ENCODE data around the gene ZNF491. TPM values are rescaled to one million over a fixed set of nuclear protein-coding genes. Genes with fewer than 3 reads are reported as not detected.

Gene ZNF491
- total RNA-seq, result 10 to 100 TPM in 1 of 4 donors, 1 to 10 TPM in 2, under 1 TPM in 1; 0.59 to 10.9 (median 4.2) TPM

DNA sequence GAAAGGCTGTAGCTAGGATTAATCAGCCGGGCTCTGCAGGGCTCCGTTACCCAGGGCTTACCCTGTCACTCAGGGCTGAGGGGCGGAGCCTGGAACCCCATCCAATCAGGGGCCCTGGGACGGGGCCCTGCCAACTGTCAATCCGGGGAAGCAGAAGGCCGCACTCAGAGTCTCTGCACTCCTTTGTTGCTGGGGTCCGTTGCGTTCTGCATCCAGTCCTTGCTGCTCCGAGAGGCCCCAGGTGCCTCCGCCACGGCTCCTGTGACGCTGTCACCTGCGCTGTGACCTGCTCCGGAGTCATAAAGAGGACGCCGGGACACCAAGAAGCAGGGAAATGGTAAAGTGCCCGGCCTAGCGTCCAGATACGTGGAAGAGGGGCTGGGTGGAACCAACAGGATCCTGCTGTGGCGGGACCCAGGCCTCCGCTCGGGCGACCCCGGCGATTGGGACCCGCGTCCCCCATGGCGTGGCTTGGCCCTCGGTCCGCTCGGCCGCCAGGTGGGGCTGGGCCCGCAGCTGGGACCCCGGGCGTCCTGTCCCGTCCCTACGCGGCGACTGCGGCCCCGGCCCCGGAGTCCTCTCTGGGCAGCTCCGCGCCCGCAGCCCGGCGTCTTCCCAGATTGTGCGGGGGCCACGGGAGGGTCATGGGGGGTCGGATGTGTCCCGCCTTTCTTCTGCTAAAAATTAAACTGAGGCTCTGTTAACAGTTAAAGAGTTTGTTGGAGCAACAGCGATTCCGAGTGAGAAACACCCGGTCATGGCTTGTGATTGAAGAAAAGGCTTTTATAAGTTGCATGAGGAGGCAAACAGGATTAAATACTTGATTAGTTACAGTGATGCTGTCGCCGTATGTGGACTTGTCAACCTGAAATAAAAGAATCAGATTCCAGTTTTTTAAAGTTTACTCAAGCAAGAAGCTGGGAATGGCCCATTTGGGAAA, at the start of gene ZNF491:
Gene ZNF491 (plus strand): TSS at position 133 of the 940 bp plus-strand sequence. CDS start 7,431 bp downstream, outside the sequence.
- Histone ChIP-seq H3K9me3 (no peaks in the 10 kb centered on the region), H3K4me3 (peak within 1 kb of the TSS; percentile 41 to 69), H3K27ac (peak within 1 kb of the TSS; percentile 67 to 76), H3K36me3 (no peaks in the 10 kb centered on the region), H3K4me1 (no peaks in the 10 kb centered on the region), H3K27me3 (no peaks in the 10 kb centered on the region)
- intact Hi-C loops (cut with DNase I; ENCODE audit: low total_unique reads), result loop anchor here (5.0 kb wide), 1 partner anchor 189 kb away; no protein-coding TSS in a partner anchor
- peak; percentile 87 to 91 for DNase-seq
- TF ChIP-seq, protein P1, sequence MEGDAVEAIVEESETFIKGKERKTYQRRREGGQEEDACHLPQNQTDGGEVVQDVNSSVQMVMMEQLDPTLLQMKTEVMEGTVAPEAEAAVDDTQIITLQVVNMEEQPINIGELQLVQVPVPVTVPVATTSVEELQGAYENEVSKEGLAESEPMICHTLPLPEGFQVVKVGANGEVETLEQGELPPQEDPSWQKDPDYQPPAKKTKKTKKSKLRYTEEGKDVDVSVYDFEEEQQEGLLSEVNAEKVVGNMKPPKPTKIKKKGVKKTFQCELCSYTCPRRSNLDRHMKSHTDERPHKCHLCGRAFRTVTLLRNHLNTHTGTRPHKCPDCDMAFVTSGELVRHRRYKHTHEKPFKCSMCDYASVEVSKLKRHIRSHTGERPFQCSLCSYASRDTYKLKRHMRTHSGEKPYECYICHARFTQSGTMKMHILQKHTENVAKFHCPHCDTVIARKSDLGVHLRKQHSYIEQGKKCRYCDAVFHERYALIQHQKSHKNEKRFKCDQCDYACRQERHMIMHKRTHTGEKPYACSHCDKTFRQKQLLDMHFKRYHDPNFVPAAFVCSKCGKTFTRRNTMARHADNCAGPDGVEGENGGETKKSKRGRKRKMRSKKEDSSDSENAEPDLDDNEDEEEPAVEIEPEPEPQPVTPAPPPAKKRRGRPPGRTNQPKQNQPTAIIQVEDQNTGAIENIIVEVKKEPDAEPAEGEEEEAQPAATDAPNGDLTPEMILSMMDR (IDR thresholded peaks at IDR 0.05), result peak in 3 of 4 experiments; percentile 22 to 32 (median 23)
- TF ChIP-seq POLR2A (IDR thresholded peaks at IDR 0.05), result peak; percentile 60 to 79

DNA sequence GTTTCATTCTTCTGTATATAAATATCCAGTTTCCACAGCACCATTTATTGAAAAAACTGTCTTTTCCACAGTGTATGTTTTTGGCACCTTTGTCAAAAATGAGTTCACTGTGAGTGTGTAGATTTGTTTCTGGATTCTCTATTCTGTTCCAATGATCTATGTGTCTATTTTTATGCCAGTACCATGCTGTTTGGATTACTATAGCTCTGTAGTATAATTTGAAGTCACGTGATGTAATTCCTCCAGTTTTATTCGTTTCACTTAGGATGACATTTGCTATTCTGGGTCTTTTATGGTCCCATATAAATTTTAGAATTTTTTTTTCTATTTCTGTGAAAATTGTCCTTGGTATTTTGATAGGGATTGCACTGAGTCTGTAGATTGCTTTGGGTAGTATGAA, 48.6 kb upstream of the ZNF491 start:
- intact Hi-C loops (cut with DNase I; ENCODE audit: low total_unique reads), result no loop called here
- TF ChIP-seq POLR2A (IDR thresholded peaks at IDR 0.05), result no peak
- TF ChIP-seq, protein P1 (IDR thresholded peaks at IDR 0.05), result no peak
- Histone ChIP-seq H3K4me3 (no peak overlapping the region), H3K27me3 (no peaks in the 10 kb centered on the region), H3K36me3 (no peaks in the 10 kb centered on the region), H3K27ac (no peak overlapping the region), H3K9me3 (peaks cover 0 to 13% of the 10 kb centered on the region in 2 donors), H3K4me1 (no peaks in the 10 kb centered on the region)
- DNase-seq, result no peak

DNA sequence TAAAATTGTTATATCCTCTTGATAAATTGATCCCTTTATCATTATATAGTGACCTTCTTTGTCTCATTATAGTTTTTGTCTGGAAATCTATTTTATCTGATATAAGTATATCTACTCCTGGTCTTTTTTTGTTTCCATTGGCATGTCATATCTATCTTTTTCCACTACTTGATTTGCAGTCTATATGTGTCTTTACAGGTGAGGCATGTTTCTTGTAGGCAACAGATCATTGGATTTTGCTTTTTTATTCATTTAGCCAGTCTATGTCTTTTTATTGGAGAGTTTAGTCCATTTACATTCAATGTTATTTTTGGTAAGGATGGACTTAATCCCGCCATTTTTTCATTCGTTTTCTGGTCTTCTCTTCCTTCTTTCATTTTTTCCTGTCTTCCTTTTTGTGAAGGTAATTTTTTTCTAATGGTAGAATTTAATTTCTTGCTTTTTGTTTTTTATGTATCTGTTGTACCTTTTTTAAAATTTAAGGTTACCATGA, 46.0 kb upstream of the ZNF491 start:
- intact Hi-C loops (cut with DNase I; ENCODE audit: low total_unique reads), result no loop called here
- H3K27me3 ChIP-seq, result no peaks in the 10 kb centered on the region
- no peaks in the 10 kb centered on the region for H3K36me3 ChIP-seq
- H3K9me3 ChIP-seq, result peaks cover 0 to 10% of the 10 kb centered on the region in 2 donors
- TF ChIP-seq, protein P1 (IDR thresholded peaks at IDR 0.05), result no peak
- no peak for TF ChIP-seq POLR2A (IDR thresholded peaks at IDR 0.05)
- H3K27ac ChIP-seq, result no peak overlapping the region
- no peaks in the 10 kb centered on the region for H3K4me1 ChIP-seq
- H3K4me3 ChIP-seq, result no peak overlapping the region
- no peak for DNase-seq

DNA sequence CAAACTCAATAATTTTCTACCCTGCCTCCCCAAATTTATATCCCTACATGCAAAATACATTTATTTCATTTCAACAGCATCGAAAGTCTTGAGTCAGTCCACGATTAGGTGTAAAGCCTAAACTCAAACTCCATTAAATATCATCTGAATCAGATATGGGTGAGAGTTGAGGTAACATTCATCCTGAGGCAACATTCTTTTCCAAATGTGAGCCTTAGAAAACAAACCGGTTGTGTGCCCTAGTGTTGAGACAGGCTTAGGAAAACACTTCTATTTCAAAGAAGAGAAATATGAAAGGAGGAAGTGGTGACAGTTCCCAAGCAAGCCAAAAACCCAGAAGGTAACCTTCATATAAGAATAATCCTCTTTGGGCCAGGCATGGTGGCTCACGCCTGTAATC, 43.7 kb upstream of the ZNF491 start:
- intact Hi-C loops (cut with DNase I; ENCODE audit: low total_unique reads), result no loop called here
- Histone ChIP-seq H3K36me3 (no peaks in the 10 kb centered on the region), H3K27me3 (no peaks in the 10 kb centered on the region), H3K9me3 (peaks cover 0 to 2% of the 10 kb centered on the region in 2 donors), H3K4me3 (no peak overlapping the region), H3K4me1 (no peaks in the 10 kb centered on the region), H3K27ac (no peak overlapping the region)
- no peak for DNase-seq
- TF ChIP-seq POLR2A (IDR thresholded peaks at IDR 0.05), result no peak
- TF ChIP-seq, protein P1 (IDR thresholded peaks at IDR 0.05), result no peak

DNA sequence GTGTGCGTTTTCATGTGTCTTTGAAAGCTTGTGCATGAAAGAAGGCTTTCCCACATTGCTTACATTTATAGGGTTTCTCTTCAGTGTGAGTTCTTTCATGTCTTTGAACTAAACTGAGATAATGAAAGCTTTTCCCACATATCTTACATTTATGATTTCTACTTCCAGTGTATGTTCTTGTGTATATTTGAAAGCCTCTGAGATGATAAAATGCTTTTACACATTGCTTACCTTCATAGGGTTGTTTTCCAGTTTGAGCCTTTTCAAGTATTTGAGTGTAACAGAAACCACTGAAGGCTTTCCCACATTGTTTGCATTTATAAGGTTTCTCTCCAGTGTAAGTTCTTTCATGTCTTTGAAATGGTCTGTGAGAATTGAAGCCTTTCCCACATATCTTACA, 41.4 kb upstream of the ZNF491 start:
- no peak overlapping the region for H3K27ac ChIP-seq
- no peaks in the 10 kb centered on the region for H3K27me3 ChIP-seq
- no peaks in the 10 kb centered on the region for H3K4me1 ChIP-seq
- no peaks in the 10 kb centered on the region for H3K36me3 ChIP-seq
- H3K4me3 ChIP-seq, result no peak overlapping the region
- no peak for DNase-seq
- no peaks in the 10 kb centered on the region for H3K9me3 ChIP-seq
- TF ChIP-seq POLR2A (IDR thresholded peaks at IDR 0.05), result no peak
- TF ChIP-seq, protein P1 (IDR thresholded peaks at IDR 0.05), result no peak
- intact Hi-C loops (cut with DNase I; ENCODE audit: low total_unique reads), result no loop called here
